HCT116 (cell line): ENCODE measurements around the gene TEDDM1. TPM values are rescaled to one million over a fixed set of nuclear protein-coding genes. Genes with fewer than 3 reads are reported as not detected.
A peak's percentile ranks its signal among the peaks of the same experiment; 100 is the strongest.

Experiments
- ATAC-seq: fragments of 200-7000 bp; cut with Tn5 transposase; 2 replicates; pipeline ENCODE4 v1.9.1; 2020; ENCODE audit warnings: mild to moderate bottlenecking, moderate library complexity
- BruUV-seq: library from RNA; stranded (reverse); fragments of 400-500 nt; replicated peaks from 2 replicates; lab custom pipeline; 2021; lab: Mats Ljungman, UMichigan
- CTCF ChIA-PET: fragments of 300-600 bp; sonication (Branson Sonifier 250); formaldehyde crosslinking; loops from one replicate; lab custom pipeline; 2021; ENCODE audit warnings: antibody characterized with exemption; lab: Charles Lee
- POLR2A ChIA-PET: fragments of 300-600, 350-600 bp; sonication (Branson Sonifier 250); formaldehyde crosslinking; loops from one replicate; lab custom pipeline; 2021; ENCODE audit warnings: antibody characterized with exemption; lab: Charles Lee
- RAD21 ChIA-PET, 2 experiments: fragments of 300-600 bp; sonication (Branson Sonifier 250); formaldehyde crosslinking; loops; one replicate each; lab custom pipeline; 2023; ENCODE audit warnings: low total read pairs in 2 of 2; ENCODE audit not compliant: uncharacterized antibody in 2 of 2, unreplicated experiment in 2 of 2, low non-redundant PET in 1 of 2; lab: Charles Lee
- DNase-seq: peaks from one replicate; pipeline ENCODE4 v3.0.0-alpha.2; 2010; ENCODE audit warnings: low read depth, low spot score
- H2AFZ ChIP-seq: fragments of 200-600 bp; shearing (Covaris generic), sonication (generic); 2 replicates; pipeline ENCODE4 v1.6.1; 2017; ENCODE audit warnings: low read depth, mixed run types, mixed read lengths, antibody characterized with exemption, low read length; ENCODE audit not compliant: poor library complexity, severe bottlenecking
- H3K27ac ChIP-seq: 2 replicates; pipeline ENCODE4 v1.5.1; 2012; ENCODE audit warnings: low read depth, low read length
- H3K27me3 ChIP-seq: fragments of 200-600 bp; sonication (generic); 2 replicates; pipeline ENCODE4 v1.6.1; 2016; ENCODE audit warnings: mixed run types, low read length, mixed read lengths; ENCODE audit not compliant: insufficient read depth
- H3K36me3 ChIP-seq, 2 experiments: fragments of 200-500 bp in 1 of 2; fragments of 200-600 bp in 1 of 2; sonication (Bioruptor generic) in 1 of 2; sonication (generic) in 1 of 2; 2 replicates each; pipeline versions ENCODE4 v1.5.1 to v1.6.1; 2014 to 2016; ENCODE audit warnings: low read length in 2 of 2, inconsistent platforms in 1 of 2, mixed read lengths in 1 of 2, mixed run types in 1 of 2; ENCODE audit not compliant: insufficient read depth in 2 of 2, control insufficient read depth in 1 of 2
- H3K4me1 ChIP-seq, 2 experiments: fragments of 200-600 bp in 1 of 2; sonication (generic) in 1 of 2; 2 replicates each; pipeline versions ENCODE4 v1.5.1 to v1.6.1; 2012 to 2017; ENCODE audit warnings: low read length in 2 of 2, inconsistent platforms in 1 of 2, mild to moderate bottlenecking in 1 of 2, mixed read lengths in 1 of 2, mixed run types in 1 of 2, moderate library complexity in 1 of 2; ENCODE audit not compliant: insufficient read depth in 2 of 2, control insufficient read depth in 1 of 2
- H3K4me2 ChIP-seq: fragments of 200-600 bp; sonication (generic); 2 replicates; pipeline ENCODE4 v1.6.1; 2017; ENCODE audit warnings: mixed run types, low read length, mixed read lengths
- H3K4me3 ChIP-seq, 2 experiments: fragments of 200-600 bp in 1 of 2; sonication (generic) in 1 of 2; replicated peaks in 1 of 2; 2 replicates each; pipeline ENCODE4 v1.5.1; 2011 to 2016; ENCODE audit warnings: low read length in 2 of 2, control low read depth in 1 of 2, low read depth in 1 of 2, mild to moderate bottlenecking in 1 of 2, mixed read lengths in 1 of 2, mixed run types in 1 of 2
- H3K79me2 ChIP-seq: fragments of 200-600 bp; sonication (generic); 2 replicates; pipeline ENCODE4 v1.6.1; 2017; ENCODE audit warnings: mild to moderate bottlenecking, mixed run types, low read length, moderate library complexity, mixed read lengths; ENCODE audit not compliant: insufficient read depth
- H3K9ac ChIP-seq: fragments of 200-600 bp; sonication (generic); 2 replicates; pipeline ENCODE4 v1.6.1; 2016; ENCODE audit warnings: low read length, mixed read lengths
- H3K9me2 ChIP-seq: fragments of 200-600 bp; sonication (generic), shearing (Covaris generic); 2 replicates; pipeline ENCODE4 v1.6.1; 2017; ENCODE audit warnings: mixed run types, mild to moderate bottlenecking, moderate library complexity; ENCODE audit not compliant: insufficient read depth
- H3K9me3 ChIP-seq, 2 experiments: fragments of 200-500 bp in 1 of 2; fragments of 200-600 bp in 1 of 2; sonication (Bioruptor generic) in 1 of 2; sonication (generic) in 1 of 2; 2 replicates each; pipeline ENCODE4 v1.6.1; 2014 to 2017; ENCODE audit warnings: low read length in 2 of 2, mixed read lengths in 2 of 2, inconsistent platforms in 1 of 2, low read depth in 1 of 2, mild to moderate bottlenecking in 1 of 2, mixed run types in 1 of 2, moderate library complexity in 1 of 2; ENCODE audit not compliant: control insufficient read depth in 1 of 2, insufficient read depth in 1 of 2
- H4K20me1 ChIP-seq: fragments of 200-600 bp; sonication (generic), shearing (Covaris generic); 2 replicates; pipeline ENCODE4 v1.6.1; 2017; ENCODE audit warnings: mixed run types, mild to moderate bottlenecking, moderate library complexity; ENCODE audit not compliant: insufficient read depth
- ATF3 ChIP-seq: IDR thresholded peaks from 2 replicates; pipeline ENCODE4 v1.6.1; 2012
- CBX3 ChIP-seq: IDR thresholded peaks from 2 replicates; pipeline ENCODE4 v1.6.1; 2012; ENCODE audit warnings: low read depth
- CEBPB ChIP-seq: IDR thresholded peaks from 2 replicates; pipeline ENCODE4 v1.6.1; 2012; ENCODE audit warnings: low read depth
- CTCF ChIP-seq, 3 experiments: fragments of 200-600 bp in 1 of 3; sonication (generic) in 1 of 3; IDR thresholded peaks in 2 of 3; conservative IDR thresholded peaks in 1 of 3; 2 replicates each; pipeline ENCODE4 v1.5.1; 2012 to 2017; ENCODE audit warnings: low read depth in 2 of 3, low read length in 2 of 3, antibody characterized with exemption in 1 of 3, borderline replicate concordance in 1 of 3, control low read depth in 1 of 3, mild to moderate bottlenecking in 1 of 3, mixed read lengths in 1 of 3, mixed run types in 1 of 3, moderate library complexity in 1 of 3; ENCODE audit not compliant: insufficient read depth in 1 of 3
- EGR1 ChIP-seq: IDR thresholded peaks from 2 replicates; pipeline ENCODE4 v1.6.1; 2012; ENCODE audit warnings: low read depth
- ELF1 ChIP-seq: IDR thresholded peaks from 2 replicates; pipeline ENCODE4 v1.6.1; 2012; ENCODE audit warnings: low read depth, borderline replicate concordance
- EZH2 ChIP-seq: fragments of 200-600 bp; sonication (generic); IDR thresholded peaks from 2 replicates; pipeline ENCODE4 v1.6.1; 2017; ENCODE audit warnings: antibody characterized with exemption, mixed run types
- EZH2phosphoT487 ChIP-seq: fragments of 200-600 bp; IDR thresholded peaks from 2 replicates; pipeline ENCODE4 v1.6.1; 2018; ENCODE audit warnings: antibody characterized with exemption, borderline replicate concordance
- POLR2A ChIP-seq: IDR thresholded peaks from 2 replicates; pipeline ENCODE4 v1.7.0; 2011; ENCODE audit warnings: borderline replicate concordance; ENCODE audit not compliant: insufficient read depth, insufficient read length; ENCODE audit errors: extremely low read depth
- RAD21 ChIP-seq: IDR thresholded peaks from 2 replicates; pipeline ENCODE4 v1.6.1; 2012; ENCODE audit warnings: low read depth, mild to moderate bottlenecking
- REST ChIP-seq: IDR thresholded peaks from 2 replicates; pipeline ENCODE4 v1.6.1; 2012; ENCODE audit warnings: low read depth
- SP1 ChIP-seq: IDR thresholded peaks from 2 replicates; pipeline ENCODE4 v1.6.1; 2012; ENCODE audit warnings: low read depth
- SRF ChIP-seq: IDR thresholded peaks from 2 replicates; pipeline ENCODE4 v1.6.1; 2012; ENCODE audit warnings: low read depth
- TCF7L2 ChIP-seq: IDR thresholded peaks from 2 replicates; pipeline ENCODE4 v1.7.0; 2011; ENCODE audit warnings: borderline replicate concordance, inconsistent platforms; ENCODE audit not compliant: insufficient read depth, insufficient read length; ENCODE audit errors: extremely low read depth
- ZBTB33 ChIP-seq: IDR thresholded peaks from 2 replicates; pipeline ENCODE4 v1.6.1; 2011; ENCODE audit warnings: mild to moderate bottlenecking, low read length, moderate library complexity; ENCODE audit not compliant: insufficient replicate concordance; ENCODE audit errors: extremely low read depth
- ZFX ChIP-seq: fragments of 450-650 bp; IDR thresholded peaks from 2 replicates; pipeline ENCODE4 v1.6.1; 2017
- intact Hi-C: fragments of 100-400 bp; cut with micrococcal nuclease; formaldehyde crosslinking; loops from 2 replicates; pipeline ENCODE4 v1.10.0; 2022
- total RNA-seq: library from RNA; stranded (reverse); gene quantifications from one replicate; pipeline ENCODE4 v1.2.1, GENCODE V29; 2021; ENCODE audit not compliant: unreplicated experiment

Gene TEDDM1
- total RNA-seq, 1 experiment from 2014 or later, result not detected

GRCh38 chr1:182446033-182446669 is 45.7 kb upstream of the TEDDM1 start:
- ChIA-PET CTCF (no interaction called here), POLR2A (no interaction called here)
- peak; percentile 47 for DNase-seq

More at GRCh38 chr1:182446033-182446669, 45.7 kb upstream of the TEDDM1 start:
- Histone ChIP-seq H3K4me2 (peak overlapping the region; percentile 33; the same call in 1 of the 2 replicates), H3K9ac (no peak overlapping the region), H3K4me3 (no peak overlapping the region), H3K9me2 (no peaks in the 10 kb centered on the region), H3K4me1 (no peaks in the 10 kb centered on the region), H2AFZ (peak overlapping the region; percentile 72), H3K79me2 (no peaks in the 10 kb centered on the region), H3K27ac (no peak overlapping the region), H3K9me3 (no peaks in the 10 kb centered on the region), H3K27me3 (no peaks in the 10 kb centered on the region), H3K36me3 (no peaks in the 10 kb centered on the region), H4K20me1 (no peaks in the 10 kb centered on the region)
- intact Hi-C loops, result loop anchor here (1.0 to 5.0 kb wide), 4 partner anchors 149 to 361 kb away; no protein-coding TSS in a partner anchor
- TF ChIP-seq POLR2A (no peak), CBX3 (no peak), ZBTB33 (no peak), REST (no peak), SP1 (no peak), CTCF (IDR thresholded peaks at IDR 0.05 in 2 of 3, conservative IDR thresholded peaks at IDR 0.05 in 1 of 3; ENCODE audit: borderline replicate concordance in 1 of 3, insufficient read depth in 1 of 3, low read depth in 2 of 3, low read length in 2 of 3) (peak; percentile 53 to 75 (median 72)), RAD21 (peak; percentile 86), TCF7L2 (no peak), CEBPB (0 out of 2 replicates have a peak, but pooled peaks have one; percentile 18), EGR1 (no peak), EZH2 (no peak), SRF (peak; percentile 42; the same call in 1 of the 2 replicates), EZH2phosphoT487 (no peak), ATF3 (no peak), ELF1 (no peak), ZFX (no peak)
- RAD21 ChIA-PET, result no interaction called here
- ATAC-seq, result peak; percentile 91
- BruUV-seq, result no TSS peak
